ENCODE measurements around the gene SPACA6.
"Not testable (repeated sequence)": the region's sequence is repeated elsewhere in the genome, so short reads cannot be mapped to it uniquely, and the experiment has no call there.

SPACA6 gene

DNA sequence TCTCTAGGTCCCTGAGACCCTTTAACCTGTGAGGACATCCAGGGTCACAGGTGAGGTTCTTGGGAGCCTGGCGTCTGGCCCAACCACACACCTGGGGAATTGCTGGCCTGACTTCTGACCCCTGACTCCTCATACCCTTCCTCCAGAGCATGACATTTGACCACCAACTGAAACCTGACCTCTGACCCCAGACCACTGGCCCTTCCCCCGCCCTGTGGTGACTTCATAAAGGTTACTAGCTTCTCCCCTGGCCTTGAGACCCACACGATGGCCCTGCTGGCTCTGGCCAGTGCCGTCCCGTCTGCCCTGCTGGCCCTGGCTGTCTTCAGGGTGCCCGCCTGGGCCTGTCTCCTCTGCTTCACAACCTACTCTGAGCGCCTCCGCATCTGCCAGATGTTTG lies at the start of gene SPACA6:
Gene SPACA6 (plus strand): TSS at position 71 of the 400 bp plus-strand sequence. CDS start 197 bp downstream, at position 268.
- no peak for DNase-seq (ENCODE audit: insufficient read length, low spot score)
- no peak for FAIRE-seq

- DNase-seq (ENCODE audit: insufficient read length, low spot score) (no peak), FAIRE-seq (no peak)
Observed at GRCh38 chr19:51644636-51645271, 48.4 kb upstream of the SPACA6 start.

- not testable (repeated sequence) for FAIRE-seq
Observed at GRCh38 chr19:51646730-51647129, 46.4 kb upstream of the SPACA6 start, which contains the start of gene SIGLEC14. TSS of gene SIGLEC14 (minus strand) at chr19:51646825. CDS start at chr19:51646759, 66 bp downstream.

GRCh38 chr19:51647318-51647717 lies 45.8 kb upstream of the SPACA6 start:
- DNase-seq (ENCODE audit: insufficient read length, low spot score) (no peak), FAIRE-seq (no peak)

More at GRCh38 chr19:51646730-51647129, 46.4 kb upstream of the SPACA6 start, which contains the start of gene SIGLEC14:
- not testable (repeated sequence) for DNase-seq (ENCODE audit: insufficient read length, low spot score)

DNA sequence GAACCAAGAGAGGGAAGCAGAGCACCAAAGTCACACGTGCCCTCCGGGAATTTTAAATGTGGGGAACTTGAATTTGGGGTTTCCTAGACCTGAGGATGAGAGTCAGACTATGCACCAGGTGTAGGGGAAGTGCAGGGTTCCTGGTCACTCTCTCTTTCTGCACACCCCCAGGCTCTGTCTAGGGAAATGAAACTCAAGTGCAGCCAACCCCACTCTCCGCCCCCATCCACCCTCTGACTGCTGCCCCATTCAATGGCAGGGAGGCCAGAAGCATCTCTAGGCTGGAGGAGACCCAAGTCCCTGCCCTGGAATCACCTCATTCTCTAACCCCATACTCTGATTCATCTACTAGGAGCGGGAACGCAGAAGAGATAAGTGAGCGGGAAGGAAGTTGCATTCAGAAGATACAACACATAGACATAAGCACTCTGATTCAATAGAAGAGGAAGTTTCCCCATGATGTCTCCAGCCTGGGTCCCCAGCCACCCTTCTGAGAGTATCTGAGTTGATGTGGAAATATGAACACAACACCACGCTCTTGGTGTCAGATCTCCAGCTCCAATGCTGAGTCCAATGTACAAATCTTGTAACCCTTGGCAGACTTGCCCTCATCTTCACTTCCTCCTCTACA lies 41.8 kb upstream of the SPACA6 start:
- FAIRE-seq, result peak; percentile 64

DNA sequence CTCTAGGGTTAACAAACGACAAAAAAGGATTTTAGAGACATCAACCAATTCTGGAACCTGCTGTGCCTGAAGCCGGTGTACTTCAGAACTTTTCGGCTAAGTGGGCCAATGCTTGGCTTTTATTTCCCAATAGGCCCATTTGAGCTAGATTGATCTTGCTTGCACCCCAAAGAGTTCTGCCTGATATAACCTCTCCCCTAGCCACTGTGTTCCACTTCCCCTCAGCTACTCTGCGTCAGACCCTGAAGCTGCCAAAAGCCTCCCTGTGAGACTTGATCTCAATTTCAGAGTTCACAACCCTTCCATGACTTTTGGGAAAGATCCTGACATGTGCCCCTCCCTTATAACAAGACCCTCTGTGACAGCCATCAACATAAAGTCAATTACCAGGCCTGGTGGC lies 40.9 kb upstream of the SPACA6 start:
- DNase-seq (ENCODE audit: insufficient read length, low spot score) (no peak), FAIRE-seq (no peak)

More for the DNA sequence above, 41.8 kb upstream of the SPACA6 start:
- peak; percentile 24 for DNase-seq (ENCODE audit: insufficient read length, low spot score)

- FAIRE-seq, result no peak
Observed at GRCh38 chr19:51653162-51653561, 40.0 kb upstream of the SPACA6 start.

DNA sequence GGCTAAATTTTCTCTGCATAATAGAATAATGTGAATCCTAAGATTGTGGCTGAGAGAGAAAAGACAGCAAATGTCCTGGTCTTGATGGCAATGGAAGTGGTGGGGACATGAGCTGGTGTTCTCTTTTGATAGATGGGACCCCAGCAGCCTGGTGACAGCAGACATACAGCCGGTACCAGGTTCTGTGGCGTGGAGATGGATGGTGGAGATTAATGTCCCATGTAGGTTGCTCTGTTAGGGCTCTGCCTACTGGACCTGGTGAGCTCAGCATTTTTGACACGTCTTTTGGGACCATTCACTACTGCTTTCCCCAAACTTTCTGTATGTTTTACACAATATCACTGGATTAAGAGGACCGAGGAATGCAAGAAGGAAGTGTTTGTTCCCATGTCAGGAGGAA lies 38.3 kb upstream of the SPACA6 start:
- DNase-seq (ENCODE audit: insufficient read length, low spot score) (no peak), FAIRE-seq (no peak)

More at GRCh38 chr19:51653162-51653561, 40.0 kb upstream of the SPACA6 start:
- no peak for DNase-seq (ENCODE audit: insufficient read length, low spot score)

DNA sequence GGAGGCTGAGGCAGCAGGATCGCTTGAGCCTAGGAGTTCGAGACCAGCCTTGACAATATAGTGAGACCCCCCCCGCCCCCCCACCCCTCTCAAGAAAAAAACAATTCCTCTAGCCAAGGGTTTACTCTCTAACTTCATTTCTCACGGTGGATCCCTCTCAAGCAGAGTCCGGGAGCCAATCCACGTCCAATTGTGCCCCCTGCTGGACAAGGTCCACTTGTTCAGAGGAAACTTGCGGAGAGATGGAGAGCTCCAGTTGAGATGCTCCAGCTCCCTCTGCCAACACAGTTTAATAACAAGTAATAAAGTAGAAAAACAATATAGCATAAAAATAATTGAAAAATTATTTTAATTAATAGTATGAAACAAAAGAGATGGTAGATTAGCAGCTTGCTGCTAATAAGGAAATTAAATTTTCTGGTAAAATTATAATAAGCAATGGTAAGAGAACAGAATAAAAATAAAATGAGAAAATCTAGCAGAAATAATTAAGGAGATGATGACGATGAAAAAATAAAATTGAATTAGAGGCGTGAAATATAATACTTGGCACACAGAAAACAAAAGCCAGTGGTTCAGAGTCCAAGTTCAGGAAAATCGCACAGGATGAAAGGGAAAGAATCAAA lies 32.0 kb upstream of the SPACA6 start:
- peak; percentile 61 for FAIRE-seq
- peak; percentile 23 for DNase-seq (ENCODE audit: insufficient read length, low spot score)

- FAIRE-seq, result no peak
- no peak for DNase-seq (ENCODE audit: insufficient read length, low spot score)
Observed at GRCh38 chr19:51663650-51664049, 29.5 kb upstream of the SPACA6 start.

DNA sequence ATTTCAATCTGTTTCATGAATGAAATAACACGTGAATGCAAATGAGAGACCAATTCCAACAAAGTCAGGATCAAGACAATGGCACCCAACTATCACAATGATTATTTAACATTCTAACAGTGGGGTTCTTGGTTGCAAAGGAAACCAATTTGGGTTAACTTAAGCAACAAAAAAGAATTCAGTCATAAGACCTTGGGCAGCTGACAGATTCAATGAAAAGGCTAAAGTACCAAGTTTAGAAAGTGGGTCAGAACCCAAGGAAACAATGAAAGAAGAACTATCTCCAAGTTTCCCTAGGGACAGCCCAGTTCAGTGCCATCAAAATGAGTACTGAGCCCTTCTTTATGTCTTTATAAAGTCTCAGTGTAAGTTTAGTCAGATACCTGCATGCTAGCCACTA lies 29.0 kb upstream of the SPACA6 start:
- FAIRE-seq (no peak), DNase-seq (ENCODE audit: insufficient read length, low spot score) (no peak)

DNA sequence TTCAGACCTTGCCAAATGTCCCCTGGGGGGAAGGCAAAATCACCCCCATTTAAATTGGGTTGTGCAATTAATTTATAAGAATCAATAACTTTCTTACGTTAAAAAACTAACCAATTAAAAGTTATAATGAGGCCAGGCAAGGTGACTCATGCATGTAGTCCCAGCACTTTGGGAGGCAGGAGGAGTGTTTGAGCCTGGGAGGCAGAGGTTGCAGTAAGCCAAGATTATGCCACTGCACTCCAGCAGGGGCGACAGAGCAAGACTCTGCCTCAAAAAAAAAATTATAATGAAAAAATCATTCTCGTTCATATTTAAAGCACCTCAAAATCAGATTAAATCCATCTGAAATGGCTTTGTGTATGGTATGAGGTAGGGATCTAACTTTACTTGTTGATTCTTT lies 28.1 kb upstream of the SPACA6 start:
- DNase-seq (ENCODE audit: insufficient read length, low spot score) (no peak), FAIRE-seq (no peak)

- DNase-seq (ENCODE audit: insufficient read length, low spot score), result no peak
- FAIRE-seq, result no peak
Observed at GRCh38 chr19:51668216-51668615, 24.9 kb upstream of the SPACA6 start.

GRCh38 chr19:51675911-51676565 lies 17.1 kb upstream of the SPACA6 start:
- FAIRE-seq; DNase-seq (ENCODE audit: insufficient read length, low spot score): not testable (repeated sequence)

DNA sequence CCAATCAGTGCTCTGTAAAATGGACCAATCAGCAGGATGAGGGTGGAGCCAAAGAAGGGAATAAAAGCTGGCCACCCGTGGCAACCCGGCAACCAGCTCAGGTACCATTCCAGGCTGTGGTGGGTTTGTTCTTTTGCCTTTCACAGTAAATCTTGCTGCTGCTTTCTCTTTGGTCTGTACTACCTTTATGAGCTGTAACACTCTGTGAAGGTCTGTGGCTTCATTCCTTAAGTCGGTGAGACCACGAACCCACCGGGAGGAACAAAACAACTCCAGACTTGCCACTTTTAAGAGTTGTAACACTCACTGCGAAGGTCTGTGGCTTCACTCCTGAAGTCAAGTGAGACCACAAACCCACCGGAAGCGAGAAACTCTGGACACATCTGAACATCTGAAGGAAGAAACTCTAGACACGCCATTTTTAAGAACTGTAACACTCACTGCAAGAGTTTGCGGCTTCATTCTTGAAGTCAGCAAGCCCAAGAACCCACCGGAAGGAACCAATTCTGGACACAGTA lies 16.5 kb upstream of the SPACA6 start:
- no peak for FAIRE-seq
- no peak for DNase-seq (ENCODE audit: insufficient read length, low spot score)

- no peak for DNase-seq (ENCODE audit: insufficient read length, low spot score)
- FAIRE-seq, result no peak
Observed at GRCh38 chr19:51680474-51680873, 12.7 kb upstream of the SPACA6 start.

GRCh38 chr19:51681286-51681941 lies 11.7 kb upstream of the SPACA6 start:
- no peak for DNase-seq (ENCODE audit: insufficient read length, low spot score)
- FAIRE-seq, result no peak

DNA sequence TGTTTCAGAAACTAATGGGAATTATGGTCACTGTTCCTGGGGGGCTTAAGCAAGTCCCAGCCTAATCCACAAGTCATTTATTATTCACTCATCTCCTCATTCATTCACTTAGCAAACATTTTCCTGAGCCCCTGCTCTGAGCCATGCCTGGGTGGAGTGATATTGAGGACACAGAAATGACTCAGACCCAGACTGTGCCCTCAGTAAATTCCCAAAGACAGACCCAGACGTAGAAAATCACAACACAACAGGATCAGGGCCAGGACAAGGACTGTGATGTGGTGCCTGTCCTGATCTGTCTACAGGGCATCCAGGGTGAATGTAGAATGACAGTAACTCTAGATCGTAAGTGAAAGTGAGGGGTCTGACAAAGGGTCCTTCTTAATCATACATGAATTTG lies 7.0 kb upstream of the SPACA6 start:
- DNase-seq (ENCODE audit: insufficient read length, low spot score) (no peak), FAIRE-seq (no peak)

DNA sequence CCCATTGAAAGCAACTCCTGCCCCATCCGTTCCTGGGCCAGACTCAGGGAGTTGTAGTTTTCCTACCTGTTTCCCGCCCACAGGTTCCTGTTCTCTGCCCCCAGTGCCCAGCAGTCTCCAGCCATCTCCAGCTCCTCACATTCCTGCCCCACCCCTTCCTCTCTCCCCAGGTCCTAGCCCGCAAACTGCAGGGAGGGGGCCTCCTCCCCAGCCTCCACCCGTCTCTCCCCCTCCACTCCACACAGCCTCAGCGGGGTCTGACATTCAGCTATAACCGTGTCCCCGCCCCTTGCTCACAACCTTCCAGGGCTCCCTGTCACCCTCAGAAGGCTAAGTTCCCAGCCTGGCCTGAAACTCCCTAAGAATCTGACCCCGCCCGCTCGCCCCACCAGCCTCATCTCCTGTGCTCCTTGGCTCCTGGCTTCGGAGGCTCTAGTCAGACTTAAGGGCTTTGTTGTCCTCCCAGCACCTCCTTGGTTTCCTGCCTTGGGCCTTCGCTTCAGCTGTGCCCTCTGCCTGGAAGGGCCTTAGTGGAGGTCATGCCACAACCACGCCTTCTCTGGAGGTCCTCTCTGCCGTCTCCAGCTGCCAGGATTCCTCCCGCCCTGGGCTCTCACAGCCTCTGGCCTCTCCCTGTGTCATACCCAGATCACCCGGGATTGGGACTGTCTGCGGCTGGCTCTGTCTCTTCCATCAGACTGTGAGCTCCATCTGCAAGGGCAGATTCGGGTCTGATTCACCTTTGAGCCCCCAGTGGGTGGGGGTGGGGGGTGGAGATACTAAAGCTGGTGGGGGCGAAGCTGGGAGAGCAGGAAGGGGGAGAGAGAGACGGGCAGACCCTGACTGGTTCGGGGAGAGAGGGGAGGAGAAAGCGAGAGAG lies 5.1 kb upstream of the SPACA6 start:
- FAIRE-seq, result no peak
- no peak for DNase-seq (ENCODE audit: insufficient read length, low spot score)
